Measurements from ENCODE around the gene ADAMTS2. TPM values are rescaled to one million over a fixed set of nuclear protein-coding genes. Genes with fewer than 3 reads are reported as not detected.

Gene ADAMTS2
- total RNA-seq, 1 donor from 2014 or later, result 0.78 TPM

DNA sequence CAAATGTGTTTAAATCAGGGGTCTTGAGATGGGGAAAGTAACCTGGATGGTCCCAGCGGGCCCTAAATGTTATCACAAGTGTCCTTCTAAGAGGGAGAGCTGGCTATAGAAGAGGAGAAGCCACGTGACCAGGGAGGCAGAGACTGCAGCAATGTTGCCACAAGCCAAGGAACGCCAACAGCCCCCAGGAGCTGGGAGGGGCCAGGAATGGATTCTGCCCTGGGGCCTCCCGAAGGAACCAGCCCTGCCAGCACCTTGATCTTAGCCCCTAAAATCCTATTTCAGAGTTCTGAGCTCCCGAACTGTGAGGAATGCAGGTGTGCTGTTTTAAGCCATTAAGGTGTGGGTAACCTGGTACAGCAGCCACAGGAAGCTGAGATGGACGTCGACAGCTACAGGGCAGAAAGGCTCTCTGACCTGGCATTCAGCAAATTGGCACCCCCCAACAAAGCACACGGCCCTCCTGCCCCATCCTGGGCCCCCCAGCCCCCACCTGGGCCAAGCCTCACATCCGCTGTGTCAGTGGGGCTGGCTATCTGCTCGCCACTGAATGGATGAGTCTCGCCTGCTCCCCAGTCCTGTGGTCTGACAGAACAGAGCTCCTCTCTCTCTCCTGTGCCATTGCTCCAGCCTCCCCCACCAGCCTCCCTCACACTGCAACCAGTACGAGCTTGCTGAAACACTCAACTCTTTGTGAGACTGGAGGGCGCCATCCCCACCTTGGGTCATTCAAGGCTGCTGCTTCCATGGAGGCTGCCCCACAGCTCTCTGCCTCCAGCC, 78.8 kb downstream of the ADAMTS2 start:
- DNase-seq, result no peak

DNA sequence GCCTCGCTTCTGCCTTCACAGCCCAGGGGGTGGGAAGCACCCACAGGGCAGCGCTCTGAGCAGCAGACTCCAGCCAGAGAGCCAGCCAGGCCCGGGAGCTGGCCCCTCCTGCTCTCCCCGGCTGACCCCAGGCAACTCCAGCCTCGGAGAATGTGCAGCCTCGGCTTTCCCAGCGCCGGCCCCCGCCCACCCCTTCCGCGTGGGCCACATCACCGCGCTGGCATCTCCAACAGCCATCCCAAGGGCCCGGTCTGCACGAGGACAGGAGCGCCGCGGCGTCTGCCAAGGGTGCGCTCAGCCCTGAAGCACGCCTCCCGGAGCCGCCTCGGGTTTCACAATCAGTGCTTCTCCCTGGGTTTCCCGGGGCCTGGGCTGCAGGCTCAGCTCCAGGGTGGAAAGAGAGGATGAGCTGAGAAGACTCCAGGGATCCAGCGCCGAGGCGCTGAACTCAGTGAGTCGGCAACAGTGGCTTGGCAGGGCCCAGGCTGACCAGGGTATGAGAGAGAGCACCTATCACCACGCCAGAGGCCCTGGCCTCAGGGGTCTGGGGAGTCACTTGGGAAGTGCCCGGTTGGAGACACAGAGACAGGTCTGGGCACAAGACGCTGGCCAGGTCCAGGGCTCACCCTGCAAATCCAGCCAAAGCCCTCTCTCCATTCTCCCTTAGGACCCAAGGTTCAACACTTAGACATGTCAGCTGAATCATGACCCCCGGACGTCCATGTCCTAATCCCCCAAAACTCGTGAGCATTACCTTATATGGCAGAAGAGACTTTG, 79.6 kb downstream of the ADAMTS2 start:
- peak; percentile 41 for DNase-seq

DNA sequence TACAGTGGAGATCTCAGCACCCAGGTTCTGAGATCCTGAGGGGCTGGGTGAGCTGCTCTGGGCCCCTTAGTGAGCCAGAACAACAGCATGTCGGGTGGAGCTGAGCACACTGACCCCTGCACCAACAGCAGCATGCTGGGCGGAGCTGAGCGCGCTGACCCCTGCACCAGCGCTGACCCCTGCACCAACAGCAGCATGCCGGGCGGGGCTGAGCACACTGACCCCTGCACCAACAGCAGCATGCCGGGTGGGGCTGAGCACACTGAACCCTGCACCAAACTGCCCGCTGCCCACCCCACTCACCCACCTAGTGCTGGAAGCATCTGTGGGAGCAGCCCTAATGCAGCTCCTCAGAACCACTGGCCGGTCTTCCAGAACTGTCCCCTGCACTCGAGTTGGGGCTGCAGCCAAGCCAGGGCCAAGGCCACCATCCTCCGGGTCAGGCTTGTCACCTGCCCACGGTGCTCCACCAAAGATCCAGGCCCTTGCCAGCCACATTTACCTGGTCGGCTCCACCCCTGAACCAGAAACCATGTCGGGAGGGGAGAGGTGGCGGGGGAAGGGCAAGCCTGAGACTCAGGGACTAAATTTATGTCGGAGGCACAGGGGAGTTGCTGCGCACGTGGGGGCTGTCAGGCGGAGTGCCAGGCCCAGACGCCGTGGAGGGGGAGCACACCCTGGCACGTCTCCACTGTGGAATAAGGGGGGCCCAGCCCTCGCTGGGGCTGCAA, 80.3 kb downstream of the ADAMTS2 start:
- no peak for DNase-seq

DNA sequence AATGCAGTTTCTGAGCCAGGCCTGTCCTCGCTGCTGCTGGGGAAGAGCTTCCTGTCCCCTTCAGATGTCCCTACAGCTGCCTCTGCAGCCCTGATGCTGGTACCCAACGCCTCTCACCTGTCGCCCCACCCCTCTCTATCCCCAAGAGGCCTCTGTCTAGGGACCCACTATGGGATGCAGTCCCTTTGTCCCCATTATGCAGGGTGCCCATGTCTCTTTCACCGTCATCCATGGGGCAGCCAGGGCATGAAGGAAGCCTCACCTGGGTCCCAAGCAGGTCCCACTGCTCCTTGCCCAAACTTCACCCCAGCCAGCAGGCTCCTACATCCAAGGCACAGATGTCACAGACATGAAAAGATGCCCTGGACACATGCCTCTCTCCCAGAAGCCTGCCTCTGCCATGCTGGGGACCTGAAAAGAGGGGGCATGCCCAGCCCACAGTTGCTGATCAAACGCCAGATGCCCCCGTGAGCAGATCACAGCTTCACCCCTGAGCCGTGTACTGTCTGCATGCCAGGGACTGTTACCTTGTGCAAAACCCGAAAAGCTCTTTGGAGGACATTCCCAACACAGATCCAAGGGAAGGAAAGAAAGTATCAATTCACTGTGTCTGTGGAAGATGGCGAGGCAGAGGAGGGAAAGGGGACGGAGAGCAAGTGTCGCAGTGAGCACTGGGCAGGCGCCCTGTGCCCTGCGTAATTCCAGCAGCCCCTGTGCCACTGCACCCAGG, 81.0 kb downstream of the ADAMTS2 start:
- DNase-seq, result no peak

DNA sequence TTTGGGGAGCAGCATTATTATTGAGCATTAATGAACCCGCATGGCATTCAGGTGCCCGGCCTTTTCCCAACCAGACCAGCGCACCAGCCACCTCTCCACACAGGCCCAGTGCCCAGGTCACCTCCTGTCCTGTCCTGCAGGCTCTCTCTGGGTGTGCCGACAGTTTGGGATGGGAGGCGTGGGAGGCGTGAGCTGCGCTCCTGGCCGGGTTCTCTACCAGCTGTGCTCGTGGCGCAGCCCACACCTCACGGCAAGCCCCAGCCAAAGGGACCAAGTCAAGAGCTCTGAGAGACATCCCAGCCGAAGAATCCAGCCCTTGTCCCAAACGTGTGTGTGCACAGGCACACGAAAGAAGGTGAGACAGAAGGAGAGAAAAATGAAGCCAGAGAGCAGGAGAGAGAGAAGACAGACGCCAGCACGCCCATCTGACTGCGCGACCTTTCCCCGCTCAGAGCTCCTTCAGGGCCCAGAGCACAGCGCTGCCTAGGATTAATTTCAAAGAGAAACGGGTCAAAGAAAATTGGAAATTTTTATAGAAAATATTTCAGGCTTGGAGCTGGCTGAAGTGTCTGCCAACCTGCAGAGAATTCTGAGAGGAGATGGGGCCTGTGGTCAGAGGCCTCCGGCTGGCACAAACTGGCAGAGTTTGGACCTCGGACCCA, 81.7 kb downstream of the ADAMTS2 start:
- DNase-seq, result no peak

DNA sequence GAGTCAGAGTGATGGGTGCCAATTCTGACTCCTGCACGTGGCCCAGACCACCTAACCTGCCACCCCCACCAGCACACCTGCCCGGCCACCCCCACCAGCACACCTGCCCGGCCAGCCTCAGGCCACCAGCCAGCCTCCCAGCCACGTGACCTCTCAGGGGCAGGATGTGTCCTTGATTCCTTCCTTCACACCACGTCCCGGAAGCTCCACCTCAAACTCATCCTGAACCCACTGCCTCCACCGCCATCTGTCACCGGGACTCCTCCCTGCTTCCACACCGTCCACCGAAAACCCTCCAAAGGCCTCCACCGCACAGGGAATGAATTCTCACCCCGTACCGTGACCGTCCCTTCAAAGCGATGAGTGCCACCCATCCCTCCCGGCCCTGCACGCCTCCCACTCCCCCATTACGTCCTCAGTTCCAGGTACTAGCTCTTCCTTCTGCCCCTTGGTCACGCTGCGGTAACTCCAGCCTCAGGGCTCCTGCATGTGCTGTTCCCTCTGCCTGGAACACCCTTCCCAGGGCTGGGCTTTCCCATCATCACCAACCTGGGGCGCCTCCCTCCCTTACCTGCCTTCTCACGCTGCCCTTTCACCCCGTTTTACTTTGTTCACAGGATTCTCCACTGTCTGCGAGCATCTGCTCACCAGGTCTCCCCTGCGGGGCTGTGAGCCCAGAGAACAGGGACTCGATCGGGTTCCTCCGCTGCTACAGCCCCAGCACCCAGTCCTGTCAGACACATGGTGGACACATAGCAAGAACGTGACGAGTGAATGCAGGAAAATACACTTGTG, 82.9 kb downstream of the ADAMTS2 start:
- no peak for DNase-seq

DNA sequence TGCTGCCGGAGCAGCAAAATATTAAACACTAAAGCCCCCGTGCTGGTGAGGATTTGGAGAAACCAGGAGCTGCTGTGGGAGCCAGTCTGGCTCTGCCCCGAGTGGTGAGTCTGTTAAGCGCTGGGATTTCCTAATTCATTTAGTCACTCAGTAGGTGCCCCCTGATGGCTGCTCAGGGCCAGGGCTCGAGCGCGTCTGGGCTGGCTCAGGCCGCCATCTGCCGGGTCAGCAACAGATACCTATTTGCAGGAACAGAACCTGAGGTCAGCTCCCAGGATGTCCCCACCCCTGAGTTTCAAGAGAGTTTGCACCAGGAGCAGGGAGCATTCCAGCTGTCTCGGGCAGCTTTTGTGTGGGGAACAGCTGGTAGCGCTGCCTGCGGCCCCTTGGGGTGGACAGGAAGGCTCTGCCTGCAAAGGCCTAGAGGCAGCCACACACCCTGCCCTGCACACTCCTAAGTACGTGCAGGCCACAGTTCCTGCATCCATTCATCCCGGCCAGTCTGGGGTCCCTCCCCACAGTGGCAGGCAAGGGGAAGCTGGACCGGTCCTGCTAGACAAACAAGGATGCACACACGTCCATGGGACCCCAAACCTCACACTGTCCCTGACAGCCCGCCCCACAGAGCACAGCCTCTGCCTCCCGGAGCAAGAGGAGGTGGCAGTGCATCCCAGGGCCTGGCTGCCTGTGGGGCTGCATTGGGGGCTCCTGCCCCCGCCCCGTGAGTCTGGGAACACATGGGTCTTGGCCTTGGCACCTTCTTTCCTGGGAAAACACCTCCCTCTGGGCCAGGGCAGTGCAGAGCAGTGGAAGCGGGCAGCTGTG, 83.7 kb downstream of the ADAMTS2 start:
- DNase-seq, result no peak

DNA sequence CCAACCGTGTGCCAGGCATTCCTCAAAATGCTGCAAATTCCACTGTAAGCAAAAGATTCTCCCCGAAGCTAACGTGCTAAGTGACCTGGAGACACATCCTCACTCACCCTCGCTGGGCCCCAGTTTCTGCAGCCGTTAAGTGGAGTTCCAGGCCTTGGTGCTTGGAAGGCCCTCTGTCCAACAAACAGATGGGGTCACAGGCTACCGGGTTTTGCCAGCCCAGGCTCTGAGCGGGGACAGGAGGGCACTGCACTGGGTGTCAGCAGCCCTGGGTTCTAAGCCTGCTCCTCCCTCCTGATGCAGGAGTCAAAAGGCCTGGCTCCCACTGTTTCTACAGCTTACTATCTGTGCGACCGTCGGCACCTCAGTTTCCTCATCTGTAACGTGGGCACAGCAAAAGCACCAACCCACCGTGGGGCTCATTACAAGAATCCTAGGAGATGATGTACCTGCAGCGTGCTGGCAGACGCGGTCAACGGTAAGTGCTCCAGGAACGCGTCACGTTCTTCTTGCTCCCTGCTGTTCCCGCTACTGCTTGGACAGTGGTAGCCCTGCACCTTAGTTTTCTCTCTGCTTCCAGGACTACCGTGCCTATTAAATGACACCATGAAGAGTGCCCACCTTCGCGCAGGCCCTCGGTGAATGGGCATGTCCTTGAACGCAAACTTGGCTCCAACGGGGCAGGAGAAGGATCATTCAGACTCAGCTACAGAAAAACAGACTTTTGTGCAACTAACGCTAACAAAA, 84.8 kb downstream of the ADAMTS2 start:
- DNase-seq, result no peak

DNA sequence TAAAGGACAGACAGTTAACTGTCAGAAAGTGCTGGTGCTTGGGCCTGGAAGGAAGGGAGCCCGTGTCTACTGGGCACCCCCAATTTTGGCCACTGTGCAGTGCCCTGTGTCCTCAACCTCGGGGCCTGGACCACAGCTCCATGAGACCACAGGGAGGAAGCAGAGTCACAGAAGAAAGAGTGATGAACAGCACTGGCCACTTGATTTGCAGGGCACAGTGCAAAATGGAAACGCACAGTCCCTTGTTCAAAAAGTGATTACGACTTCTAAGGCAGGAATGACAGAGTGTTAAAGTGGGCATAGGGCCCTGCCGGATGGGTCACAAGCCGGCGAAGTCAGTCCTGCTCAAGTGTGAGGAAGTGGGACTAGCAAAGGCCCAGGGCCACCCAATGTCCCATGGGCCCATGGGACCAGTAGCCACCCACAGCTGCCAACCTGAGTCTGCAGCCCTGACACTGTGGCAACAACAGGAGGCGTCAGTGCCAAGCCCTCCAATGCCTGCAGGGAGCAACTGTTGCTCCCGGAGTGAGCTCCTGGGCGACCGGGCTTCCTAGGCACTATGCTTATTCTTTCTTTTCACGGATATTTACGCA, 85.4 kb downstream of the ADAMTS2 start:
- no peak for DNase-seq

DNA sequence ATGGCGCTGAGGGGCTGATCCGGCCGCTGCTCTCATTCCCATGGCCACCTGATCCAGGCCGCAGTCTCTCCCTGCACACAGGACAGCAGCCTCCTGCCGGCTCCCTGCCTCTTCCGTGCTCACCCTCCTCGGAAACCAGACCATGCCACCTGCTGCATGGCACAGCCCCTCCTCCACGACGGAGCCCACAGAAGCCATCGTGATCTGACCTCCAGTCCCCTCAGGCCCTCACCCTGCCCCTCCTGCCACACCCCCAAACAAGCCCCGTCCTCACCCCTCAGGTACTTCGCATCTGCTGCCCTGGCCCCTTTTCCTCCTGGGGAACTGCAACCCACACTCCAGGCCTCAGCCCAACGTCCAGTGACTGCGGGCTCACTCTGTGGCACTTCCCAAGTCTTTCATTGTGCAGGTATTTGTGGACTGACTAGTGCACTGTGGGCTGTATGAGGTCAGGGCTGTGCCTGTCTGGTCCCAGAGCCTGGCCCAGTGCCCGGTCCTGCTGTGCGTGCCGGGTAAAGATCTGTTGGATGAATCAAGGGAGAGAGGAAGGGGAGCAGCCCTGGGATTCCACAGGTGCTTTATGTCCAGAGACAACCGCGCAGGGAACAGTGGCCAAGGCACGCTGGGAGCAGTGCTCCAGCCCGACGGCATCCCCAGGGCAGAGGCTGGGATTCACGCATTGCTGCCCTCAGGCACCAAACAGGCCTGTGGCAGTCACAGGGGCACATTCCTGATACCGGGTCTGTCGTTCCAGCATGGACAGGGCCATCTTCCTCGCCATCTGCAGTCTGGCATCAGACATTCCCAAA, 86.1 kb downstream of the ADAMTS2 start:
- no peak for DNase-seq

DNA sequence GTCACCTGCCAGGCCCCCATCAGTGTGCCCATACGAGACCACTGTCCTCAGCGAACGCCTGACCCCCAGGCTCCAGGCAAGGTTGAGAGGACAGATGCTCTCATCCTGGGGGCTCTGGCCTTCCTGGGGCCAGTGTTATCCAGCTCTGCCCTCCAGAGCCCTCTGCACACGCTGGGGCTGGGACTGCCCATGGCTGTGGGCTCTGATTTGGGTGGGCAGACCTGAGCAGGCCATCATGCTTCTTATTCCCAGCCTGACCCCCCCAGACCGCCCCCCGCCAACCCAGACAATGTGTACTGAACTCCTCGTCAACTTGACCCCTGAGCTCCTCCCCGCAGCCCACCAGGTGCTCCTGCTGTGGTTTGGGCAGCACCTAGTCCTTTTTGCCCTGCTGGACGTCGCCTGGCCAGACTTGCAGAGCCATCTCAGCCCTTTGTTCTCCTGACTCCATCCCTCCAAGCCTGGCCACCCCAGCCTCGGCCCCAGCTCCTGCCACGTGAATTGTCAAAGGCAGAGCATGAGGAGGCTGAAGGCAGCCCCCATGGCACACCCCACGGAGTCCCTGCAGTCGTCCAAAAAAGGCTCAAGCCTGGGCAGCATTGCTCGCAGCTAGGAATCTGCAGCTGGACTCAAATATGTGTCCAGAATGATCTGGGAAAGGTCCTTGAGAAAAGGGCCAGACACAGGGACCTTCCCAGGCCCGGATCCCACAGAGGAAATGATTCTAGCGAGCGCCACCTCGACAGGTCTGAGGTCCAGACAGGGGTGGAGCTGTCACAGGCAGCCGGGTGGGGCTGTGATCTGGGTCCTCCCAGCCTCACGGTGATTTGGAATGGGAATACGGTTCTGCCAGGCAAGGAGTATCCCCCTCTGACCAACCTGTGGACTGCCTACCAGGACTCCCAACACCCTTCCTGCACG, 87.0 kb downstream of the ADAMTS2 start:
- DNase-seq, result no peak

DNA sequence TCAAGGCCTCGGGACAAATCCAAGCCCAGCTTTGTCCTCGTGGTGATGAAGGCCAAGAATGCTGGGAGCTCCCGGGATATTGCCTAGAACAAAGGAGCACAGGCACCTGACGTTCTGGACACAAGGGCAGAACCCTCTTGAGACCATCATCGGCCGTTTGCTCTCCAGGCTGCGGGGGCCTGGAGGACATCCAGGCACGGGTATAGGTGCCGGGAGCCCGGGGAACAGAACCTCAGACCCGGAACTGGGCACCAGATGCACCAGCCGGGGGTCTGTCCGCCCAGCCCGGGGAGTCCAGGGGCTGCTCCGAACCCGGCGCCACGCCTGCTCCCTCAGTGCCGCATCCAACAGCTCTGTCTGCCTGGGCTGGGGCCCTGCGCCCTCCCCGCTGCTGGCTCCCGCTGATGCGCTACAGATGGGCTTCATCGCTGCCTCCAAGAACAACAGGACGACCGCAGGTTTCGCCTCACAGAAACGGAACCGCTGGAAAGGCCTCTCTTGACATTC, 88.0 kb downstream of the ADAMTS2 start:
- DNase-seq, result no peak

DNA sequence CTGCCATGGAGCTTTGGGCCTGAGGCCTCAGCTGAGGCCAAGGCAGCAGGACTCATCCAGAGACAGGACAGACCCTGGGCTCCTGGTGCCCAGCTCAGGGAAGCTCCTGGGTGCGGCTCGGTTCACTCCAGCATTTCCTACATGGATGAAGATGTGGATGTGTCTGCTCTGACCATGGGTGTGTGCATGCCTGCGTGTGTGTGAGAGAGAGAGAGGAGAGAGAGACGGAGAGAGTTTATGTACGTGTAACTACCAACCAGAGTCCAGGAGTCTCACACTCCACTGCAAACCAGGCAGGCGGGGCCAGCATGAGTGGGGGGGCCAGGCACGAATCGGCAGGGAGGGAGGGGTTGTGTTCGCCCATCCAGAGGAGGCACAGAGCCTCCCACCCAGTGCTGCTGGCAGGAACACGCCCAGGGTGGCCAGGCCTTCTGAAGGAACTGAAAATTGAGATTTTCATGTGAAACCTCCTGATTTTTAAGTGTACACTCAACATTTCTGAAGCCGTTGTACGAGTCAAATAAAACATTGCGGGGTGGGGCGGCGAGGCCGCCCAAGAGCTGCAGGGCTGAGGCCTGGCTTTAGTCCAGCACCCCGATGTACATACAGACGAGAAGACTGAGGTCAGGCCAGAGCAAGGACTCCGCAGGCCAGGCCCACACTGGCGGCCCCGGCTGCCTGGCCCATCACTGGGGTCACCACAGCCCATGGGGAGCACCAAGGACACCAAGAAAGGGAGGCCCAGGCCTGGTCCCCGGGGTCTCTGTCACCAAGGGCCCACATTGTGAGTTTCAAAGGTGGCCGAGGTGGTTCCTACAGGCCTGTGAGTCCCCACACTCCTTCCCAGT, 88.7 kb downstream of the ADAMTS2 start:
- no peak for DNase-seq

DNA sequence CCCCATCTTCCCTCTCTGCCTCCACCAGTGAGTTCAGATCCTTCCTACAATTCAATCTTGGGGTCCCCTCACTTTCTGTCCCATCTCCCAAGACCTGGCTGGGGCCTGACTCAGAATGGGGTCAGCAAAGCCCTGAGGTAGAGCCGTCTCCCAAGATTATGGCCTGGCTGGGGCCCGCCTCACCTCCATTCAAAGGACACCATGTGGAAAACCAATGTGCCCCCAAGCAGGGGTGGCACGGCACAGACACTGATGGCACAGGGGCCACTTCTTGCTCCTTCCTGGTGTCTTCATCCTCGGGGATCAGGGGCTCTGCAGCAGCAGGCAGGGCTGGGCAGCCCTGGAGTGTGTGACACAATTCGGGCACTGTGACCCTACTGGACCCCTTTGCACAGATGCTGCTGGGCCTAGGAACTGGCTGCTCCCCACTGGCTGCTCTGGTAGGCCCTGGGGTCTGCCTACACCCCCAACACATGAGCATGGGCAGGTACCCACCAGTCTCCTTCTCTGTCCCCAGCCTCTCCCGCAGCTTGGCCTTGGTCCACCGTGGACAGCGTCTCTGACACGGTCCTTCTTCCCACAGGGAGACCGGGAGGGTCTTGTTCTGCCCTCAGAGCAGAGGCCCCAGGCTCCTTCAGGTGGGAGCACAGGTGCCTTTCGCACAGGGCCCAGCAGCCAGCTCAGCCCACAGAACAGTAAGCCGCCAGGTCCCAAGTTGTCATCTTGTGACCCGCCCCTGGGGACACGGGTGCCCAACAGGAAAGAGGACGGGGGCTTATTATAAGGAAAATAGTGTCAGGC, 89.5 kb downstream of the ADAMTS2 start:
- DNase-seq, result no peak

Data from occipital lobe (tissue), 2 donors.